ENCODE results near the gene GPR65.
"Not testable (repeated sequence)": the region's sequence is repeated elsewhere in the genome, so short reads cannot be mapped to it uniquely, and the experiment has no call there.

The GPR65 gene

DNA sequence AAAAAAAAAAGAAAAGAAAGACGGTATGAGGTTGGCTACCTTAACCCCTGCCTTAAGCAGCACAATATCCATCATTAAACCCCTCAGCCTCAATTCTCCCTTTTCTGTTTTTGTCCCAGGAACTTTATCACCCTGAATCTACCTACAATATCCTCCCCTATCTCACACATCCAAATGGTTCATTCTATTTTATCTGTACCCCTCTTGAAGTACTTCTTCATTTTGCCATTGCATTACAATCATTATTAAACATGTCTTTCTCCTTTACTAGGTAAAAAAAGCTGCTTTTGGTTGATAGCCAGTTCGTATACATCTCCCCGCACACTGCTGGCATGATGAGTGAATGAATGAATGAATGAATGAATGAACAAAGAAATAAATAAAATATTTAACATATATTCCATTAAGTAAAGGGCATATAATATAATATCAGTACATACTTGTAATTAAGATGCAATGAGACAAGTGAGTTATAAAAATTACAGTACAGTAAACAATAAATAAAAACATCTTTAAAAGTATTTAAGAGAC, 364 bp upstream of the GPR65 start:
- DNase-seq, result no peak

DNA sequence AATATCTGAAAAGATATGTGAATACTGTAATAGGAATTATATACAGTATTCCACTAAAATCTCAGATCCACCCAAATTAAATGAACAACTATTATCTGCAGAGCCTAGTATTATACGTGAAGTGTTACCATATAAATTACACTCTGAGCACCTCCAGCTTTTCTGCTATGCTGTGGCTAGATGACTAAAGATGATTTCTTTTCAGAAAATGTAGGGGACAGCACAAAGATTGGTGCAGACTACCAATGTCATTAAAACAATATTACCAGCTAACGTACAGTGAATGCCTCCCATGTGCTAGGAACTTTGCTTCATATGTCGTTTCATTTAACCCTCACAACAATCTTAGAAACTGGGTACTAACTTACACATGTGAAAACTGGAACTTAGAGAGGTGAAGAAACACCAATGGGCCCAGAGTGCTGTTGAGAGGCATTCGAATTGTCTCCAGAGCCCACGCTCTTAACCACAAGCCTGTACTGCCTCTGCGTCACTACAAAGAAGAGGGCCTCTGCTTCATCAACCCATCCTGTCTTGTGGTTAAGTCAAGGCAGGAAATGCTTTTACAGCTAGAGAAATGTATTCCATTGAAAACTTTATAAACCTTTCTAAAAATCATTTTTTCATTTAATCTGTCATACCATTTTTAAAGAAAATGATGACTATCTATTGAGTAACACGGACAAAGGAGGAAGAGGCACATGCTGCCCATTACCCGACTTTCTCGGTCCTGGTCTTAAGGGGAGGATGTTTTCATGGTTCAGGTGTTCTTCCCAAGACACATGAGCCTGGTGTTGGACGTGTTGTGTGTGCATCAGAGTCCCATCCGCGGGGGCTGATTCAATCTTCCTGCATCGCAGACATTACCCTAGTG, 1.3 kb downstream of the GPR65 start:
- DNase-seq, result peak; percentile 57 to 62

GRCh38 chr14:88007608-88008007, 2.7 kb downstream of the GPR65 start:
- no peak for DNase-seq

DNA sequence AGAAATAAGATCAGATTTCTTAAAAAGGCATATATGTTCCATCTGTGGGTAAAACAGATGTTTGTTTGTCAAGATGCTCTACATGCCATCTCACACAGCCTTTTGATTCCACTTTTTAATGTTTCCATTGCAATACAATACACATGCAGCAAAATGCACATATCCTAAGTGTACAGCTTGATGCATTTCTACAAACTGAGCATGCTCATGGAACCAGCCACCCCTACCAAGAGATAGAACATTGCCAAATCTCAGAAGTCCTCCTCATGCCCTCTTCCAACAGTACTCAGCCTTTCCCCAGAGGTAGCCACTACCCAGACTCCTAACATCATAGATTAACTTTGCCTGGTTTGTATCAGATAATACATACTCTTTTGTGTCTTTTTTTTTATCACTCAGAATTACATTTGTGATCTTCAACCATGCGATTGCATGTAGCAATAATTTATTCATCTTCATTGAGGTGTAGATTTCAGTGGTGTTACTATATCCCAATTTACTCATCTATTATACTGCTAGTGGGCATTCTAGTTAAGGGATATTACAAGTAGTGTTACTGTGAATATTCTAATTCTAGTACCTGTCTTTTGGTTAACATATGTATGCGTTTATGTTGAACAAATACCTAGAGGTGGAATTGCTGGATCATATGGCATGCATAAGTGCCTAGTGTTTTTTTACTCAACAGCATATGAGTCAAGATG, 3.3 kb downstream of the GPR65 start:
- no peak for DNase-seq

- DNase-seq, result no peak
These were observed 4.6 kb downstream of the GPR65 start for GRCh38 chr14:88009486-88009885.

GRCh38 chr14:88010331-88010730, 5.4 kb downstream of the GPR65 start:
- DNase-seq, result no peak

GRCh38 chr14:88012495-88012894, 7.6 kb downstream of the GPR65 start:
- DNase-seq, result no peak

DNA sequence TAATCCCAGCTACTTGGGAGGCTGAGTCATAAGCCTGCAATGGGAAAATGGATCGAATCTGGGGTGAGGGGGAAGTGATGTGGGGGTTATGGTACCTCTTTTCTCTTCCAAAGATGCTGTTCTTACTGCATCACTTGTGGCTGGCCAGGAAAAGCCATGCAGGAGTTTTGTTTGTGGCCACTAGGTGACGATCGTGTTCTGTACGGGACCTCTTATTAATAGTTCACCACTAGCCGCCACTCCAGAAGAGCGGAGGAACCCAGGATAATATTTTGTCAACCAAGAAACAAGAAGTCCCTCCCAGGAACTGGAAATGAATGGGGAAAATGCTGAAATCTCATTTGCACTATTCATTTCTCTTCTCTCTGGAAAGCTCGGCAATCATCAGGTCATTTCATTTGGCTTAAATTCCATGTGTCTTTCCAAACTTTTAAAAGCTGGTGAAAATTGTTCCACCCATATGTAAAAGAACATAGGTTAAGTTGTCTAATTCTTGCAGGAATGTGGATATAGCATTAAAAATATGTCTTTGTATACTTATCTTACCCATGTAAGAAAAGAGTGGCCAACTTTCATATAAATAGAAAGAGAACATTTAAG, 8.9 kb downstream of the GPR65 start:
- peak; percentile 43 to 49 for DNase-seq

GRCh38 chr14:88016768-88017167, 11.8 kb downstream of the GPR65 start:
- no peak for DNase-seq

DNA sequence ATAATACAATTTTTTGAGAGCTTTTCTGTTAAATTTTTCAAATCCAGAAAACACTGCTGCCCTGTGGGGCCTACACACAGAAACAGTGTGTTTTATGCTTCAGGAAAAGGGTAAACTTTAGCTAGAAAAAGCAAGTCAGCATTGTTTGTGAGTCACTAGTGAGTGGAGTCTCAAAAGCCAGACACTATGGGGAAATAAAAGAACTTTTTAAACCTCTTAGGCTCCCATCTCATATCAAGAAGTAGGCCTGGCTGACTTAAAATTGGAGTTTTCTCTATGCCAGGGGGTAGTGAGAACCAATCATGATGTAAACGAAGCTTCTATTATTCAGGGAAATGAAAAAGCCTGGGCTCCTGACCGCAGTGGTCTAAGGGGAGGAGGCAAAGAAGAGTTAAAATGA, 12.6 kb downstream of the GPR65 start:
- DNase-seq, result no peak

DNA sequence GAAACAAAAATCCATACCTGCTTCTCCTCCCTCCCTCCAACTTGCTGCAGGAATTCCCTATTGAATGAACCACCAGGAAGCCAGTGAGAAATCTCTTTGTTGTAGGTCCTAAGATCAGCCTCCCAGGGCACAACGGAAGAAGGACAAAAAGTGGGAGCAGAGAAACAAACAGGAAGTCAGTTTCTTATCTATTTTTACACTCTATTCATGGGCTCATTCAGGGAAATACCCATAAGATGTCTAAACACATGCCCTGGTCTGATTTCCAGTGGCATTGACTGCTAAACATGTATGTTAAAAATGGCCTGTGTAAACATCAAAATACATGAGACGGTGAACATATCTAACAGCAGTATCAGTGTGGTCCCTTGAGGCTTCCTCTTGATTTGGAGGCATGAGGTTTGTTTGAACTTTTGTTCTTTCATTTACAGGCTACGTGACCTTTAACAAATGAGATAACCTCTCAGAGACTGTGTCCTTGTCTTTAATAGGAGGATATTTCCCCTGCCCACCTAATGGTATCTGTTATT, 18.8 kb downstream of the GPR65 start:
- no peak for DNase-seq

DNA sequence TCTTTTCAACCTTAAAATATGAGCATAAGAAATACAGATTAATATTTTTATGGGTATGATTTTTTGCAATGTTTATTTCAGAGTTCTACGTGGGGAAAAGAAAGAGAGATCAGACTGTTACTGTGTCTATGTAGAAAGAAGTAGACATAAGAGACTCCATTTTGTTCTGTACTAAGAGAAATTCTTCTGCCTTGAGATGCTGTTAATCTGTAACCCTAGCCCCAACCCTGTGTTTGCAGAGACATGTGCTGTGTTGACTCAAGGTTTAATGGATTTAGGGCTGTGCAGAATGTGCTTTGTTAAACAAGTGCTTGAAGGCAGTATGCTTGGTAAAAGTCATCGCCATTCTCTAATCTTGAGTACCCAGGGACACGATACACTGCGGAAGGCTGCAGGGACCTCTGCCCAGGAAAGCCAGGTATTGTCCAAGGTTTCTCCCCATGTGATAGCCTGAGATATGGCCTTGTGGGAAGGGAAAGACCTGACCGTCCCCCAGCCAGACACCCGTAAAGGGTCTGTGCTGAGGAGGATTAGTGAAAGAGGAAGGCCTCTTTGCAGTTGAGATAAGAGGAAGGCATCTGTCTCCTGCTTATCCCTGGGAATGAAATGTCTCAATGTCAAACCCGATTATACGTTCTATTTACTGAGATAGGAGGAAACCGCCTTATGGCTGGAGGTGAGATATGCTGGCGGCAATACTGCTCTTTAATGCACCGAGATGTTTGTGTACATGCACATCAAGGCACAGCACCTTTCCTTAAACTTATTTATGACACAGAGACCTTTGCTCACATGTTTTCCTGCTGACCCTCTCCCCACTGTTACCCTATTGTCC, 19.5 kb downstream of the GPR65 start:
- DNase-seq, result not testable (repeated sequence)

- DNase-seq, result no peak
These were observed 20.4 kb downstream of the GPR65 start for GRCh38 chr14:88025313-88025712.

DNA sequence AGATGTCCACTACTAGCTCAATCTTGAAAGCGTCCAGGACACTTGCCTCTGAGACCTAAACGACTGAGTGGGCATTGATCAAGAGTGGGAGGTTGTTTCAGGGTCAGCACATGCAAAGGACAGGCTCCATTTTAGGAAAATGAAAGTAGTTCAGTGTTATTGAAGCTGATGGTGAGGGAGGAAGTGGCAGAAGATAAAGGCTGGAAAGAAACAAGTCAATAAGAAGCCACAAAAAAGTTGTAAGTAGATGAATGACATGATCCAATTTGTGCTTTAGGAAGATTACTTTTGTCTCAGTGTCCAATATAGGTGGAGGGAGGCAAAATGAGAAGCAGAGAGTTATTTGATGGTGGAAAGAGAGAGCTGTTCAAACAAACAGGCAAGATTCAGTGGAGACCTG, 22.0 kb downstream of the GPR65 start:
- no peak for DNase-seq

- no peak for DNase-seq
These were observed 24.6 kb downstream of the GPR65 start for GRCh38 chr14:88029500-88029899.

DNA sequence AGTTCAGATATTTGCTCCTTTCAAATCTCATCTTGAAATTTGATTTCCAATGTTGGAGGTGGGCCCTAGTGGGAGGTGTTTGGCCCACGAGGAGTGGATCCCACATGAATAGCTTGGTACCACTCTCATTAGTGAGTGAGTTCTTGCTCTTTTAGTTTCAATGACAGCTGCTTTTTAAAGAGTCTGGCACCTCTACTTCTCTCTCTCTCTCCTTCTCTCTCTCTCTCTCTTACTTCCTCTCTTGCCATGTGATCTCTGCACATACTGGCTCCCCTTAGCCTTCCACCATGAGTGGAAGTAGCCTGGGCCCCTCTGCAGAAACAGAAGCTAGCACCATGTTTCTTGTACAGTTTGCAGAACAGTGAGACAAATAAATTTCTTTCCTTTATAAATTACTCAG, 25.1 kb downstream of the GPR65 start:
- DNase-seq, result no peak

DNA sequence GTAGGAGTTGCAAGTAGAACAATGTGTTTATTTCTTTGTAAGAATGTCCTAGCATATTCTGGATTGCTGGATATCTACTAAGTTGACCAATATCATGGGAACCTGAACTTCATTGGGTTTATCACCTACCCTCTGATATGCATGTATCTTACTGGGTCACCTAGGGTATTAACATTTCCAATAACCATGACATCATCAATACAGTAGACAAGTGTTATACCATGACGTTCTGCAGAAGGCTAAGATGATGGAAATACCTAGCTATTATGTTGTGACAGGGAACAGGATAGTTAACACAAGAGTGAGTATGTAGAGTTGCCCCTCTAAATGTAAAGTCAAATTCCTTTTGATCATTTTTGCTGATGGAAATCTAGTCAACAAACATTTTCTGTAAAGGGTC, 26.0 kb downstream of the GPR65 start:
- DNase-seq, result no peak

DNA sequence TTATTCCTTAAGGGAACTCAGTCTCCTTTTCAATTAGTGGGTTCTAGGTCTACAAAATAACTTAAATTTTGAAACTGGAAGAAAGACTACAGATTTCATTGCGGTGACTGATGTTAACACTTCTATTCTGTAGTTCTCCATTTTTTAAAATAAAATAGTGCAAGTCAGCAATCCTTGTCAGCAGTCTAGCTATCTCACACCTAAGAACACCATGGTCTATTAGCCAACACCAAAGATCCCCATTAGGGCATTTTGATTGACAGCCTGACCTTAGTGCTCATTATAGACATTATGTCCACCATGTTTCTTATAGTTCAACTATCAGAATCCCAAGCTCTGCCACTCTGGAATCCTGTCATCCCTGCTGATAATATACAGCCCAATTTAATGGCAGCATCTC, 27.4 kb downstream of the GPR65 start:
- no peak for DNase-seq

DNA sequence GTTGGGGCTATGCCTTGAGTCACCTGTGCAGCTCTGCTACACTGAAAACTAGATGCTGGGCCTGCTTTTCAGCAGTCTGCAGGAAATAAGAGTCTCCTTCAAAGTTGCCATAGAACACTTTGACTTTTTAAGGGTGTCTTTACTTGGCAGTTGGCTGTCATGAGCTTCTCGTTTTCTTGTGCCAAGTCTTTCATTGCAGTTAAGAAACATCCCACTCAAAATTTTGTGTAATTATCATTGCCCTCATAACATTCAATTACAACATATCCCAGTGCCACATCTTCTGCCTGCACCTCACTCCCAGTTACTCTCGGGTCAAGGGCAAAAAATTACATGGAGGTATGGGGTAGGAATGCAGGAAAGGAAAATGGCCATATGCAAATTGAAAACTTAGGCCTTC, 29.1 kb downstream of the GPR65 start:
- DNase-seq, result no peak

- DNase-seq, result no peak
These were observed 31.5 kb downstream of the GPR65 start for GRCh38 chr14:88036422-88036821.

DNA sequence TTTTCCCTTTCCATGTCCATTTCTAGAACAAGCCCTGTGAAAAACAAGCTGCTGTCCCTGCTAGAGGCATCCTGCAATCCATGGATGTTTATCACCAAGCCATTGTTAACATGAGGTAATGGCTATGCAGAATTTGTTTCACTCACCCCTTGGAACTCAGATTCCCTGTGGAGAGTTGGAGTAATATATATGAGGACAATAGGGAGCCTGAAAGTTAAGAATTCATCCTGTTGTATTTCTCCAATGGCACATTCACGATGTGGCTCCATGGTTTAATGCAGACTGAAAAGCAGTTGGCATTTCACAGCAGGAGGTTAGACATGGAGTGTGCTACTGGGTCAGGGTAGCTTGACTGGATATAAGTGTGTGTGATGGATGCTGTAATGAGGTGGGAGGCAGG, 32.4 kb downstream of the GPR65 start:
- DNase-seq, result no peak

DNA sequence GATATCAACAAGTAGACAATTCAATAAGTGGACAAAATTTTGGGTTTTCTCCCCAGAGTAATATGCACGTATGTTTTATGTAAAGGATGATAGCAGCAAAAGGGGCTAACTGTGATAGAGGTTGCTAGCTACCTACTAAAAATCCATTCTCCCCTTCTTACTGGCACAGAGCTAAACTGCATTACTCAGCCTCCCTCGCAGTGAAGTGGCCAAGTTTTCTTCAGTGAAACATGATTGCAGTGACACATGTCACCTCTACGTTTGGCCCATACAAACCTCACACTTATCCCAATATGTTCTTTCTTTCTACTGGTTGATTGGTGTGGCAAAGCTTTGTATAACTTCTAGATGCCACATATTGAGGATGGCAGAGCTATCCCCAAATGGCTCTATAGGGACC, 34.3 kb downstream of the GPR65 start:
- DNase-seq, result no peak

DNA sequence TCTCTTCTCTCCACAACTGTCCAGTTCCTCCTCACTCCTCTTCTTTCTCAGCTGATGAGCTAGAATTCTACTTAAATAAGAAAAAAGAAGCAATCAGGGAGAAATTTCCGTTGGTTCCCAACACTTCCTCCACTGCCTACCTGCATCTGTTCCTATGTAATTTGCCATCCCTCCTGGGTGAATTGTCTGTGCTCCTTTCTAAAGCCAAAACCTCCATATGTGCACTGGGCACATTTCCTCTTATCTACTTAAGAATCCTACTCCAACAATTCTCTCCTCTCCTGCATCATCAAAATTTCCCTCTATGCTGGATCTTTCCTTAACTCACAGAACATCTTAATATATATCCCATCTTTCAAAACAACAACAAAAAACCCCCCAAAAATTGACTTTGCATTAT, 35.2 kb downstream of the GPR65 start:
- no peak for DNase-seq
